Measurements from ENCODE around the gene DNASE1L1.
A peak's percentile ranks its signal among the peaks of the same experiment; 100 is the strongest.

Gene DNASE1L1

DNA sequence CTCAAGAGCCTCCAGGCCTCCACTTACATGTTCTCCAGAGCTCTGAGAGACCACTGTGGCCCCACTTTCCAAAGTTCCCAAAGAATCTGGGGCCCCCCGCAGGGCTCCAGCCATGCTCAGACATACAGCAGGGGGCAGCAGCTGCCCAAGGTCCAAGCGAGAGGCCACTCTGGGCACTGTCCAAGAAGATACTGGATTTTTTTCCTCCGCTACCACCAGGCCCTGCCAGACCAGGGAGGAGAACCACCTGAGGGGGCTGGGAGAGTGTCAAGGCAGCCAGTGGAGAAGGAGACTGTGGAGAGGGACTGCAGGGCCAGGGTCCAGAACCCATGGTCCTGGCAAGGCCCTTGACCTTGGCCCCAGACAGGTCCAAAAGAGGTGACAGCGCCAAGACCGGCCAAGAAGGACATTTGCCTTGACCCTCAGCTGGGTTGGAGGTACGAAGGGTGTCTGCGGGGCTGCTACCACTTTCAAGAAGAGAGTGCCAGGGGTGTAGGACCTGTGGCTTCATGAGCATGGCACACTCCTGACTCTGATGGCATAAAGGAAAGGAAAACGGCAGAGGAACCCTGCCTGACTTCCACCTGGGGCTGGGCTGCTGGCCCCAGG, 24.7 kb downstream of the DNASE1L1 start:
- no peak for DNase-seq (ENCODE audit: low read depth in 1 of 2, low spot score in 1 of 2)

DNA sequence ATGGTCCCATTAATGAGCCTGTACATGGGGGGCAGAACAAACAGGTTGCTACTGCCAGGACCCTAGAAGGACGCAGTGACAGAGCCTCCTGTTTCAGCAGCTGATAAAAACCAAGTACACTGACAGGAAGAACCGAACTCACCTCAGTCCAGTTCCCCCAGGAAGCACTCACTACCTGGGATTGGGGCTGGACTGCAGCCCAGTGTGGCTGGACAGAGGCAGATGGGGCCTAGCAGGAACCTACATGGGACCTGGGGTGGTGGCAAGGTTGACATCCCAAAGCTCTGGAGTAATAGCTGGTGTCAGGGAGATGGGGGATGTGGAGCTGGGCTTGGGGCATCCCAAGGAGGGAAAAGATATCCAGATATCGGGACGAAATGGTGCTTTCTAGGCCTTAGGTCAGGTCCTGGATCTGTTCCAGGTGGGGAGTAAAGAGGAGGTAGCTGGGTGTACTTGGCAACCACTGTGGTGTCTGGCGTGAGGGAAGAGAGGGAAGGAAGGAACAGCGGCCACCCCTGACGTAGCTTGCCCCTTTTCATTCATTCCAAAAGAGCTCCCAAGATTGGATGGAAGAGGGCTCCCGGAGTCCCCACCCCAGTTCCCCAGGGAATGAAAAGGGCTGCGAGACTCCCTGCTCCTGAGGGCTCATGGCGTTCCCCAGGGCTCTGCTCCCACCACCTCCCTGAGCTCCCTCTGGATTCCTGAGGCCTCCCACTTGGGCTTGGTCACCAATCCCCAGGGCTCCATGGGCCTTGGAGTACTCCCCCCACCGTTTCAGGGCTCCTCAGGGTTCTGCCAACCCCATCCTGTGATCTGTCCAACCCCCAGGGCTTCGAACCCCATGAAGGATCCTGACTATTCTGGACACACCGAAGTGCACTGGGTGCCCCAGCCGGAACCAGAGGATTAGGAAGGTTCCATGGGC, 25.4 kb downstream of the DNASE1L1 start:
- DNase-seq (ENCODE audit: low read depth in 1 of 2, low spot score in 1 of 2): no peak

DNA sequence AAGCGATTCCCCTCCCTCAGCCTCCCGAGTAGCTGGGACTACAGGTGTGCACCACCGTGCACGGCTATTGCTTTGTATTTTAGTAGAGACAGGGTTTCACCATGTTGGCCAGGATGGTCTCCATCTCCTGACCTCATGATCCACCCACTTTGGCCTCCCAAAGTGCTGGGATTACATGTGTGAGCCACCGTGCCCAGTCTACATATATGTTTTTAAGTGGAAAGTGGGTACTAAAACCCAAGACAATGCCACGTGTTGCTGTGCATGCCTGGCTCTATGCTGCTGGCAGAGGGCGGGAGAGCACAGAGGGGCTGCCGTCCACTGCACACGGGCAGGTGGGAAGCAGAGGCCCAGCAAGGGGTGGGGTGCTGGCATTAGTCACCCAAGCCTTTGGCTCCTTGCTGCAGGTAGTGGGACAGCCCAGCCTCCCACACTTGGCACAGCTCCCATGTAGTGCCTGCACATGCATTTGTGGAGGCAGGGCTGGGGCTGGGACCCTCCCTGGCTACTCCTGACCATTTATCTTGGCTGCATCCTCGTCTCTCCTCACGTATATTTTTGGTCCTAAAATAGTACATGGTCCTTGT, 26.5 kb downstream of the DNASE1L1 start:
- no peak for DNase-seq (ENCODE audit: low read depth in 1 of 2, low spot score in 1 of 2)

GRCh38 chrX:154381271-154381670, 27.8 kb downstream of the DNASE1L1 start:
- no peak for DNase-seq (ENCODE audit: low read depth in 1 of 2, low spot score in 1 of 2)

GRCh38 chrX:154380787-154381186, 28.3 kb downstream of the DNASE1L1 start:
- DNase-seq (ENCODE audit: low read depth in 1 of 2, low spot score in 1 of 2): no peak

DNA sequence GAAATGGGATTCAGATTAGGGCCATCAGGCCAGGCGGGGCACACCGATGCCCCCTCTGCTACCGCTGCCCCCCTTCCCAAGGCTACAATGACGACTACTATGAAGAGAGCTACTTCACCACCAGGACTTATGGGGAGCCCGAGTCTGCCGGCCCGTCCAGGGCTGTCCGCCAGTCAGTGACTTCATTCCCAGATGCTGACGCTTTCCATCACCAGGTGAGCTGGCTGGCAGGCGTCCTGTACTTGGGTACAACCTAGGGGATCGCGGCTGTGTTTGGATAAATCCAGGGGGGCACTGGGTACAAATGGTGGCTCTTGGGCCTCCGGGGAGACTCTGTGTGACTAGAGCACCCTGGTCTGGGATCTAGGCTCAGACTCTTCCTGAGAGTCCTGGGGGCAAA, 28.9 kb downstream of the DNASE1L1 start:
- DNase-seq (ENCODE audit: low read depth in 1 of 2, low spot score in 1 of 2): no peak

DNA sequence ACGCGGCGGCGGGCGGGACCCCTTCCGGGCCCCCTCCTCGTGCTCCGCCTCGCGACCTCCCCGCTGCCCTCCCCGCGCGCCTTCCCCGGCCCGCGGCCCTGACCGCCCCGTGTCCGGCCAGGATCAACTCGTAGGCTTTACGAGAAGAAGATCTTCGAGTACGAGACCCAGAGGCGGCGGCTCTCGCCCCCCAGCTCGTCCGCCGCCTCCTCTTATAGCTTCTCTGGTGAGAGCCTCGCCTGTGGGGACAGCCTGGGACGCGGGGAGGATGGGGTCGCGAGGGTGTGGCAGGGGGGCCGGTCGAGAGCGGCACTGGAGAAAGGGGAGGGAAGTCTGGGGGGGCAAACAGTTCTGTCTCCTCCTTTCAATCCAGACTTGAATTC, 29.5 kb downstream of the DNASE1L1 start:
- DNase-seq (ENCODE audit: low read depth in 1 of 2, low spot score in 1 of 2): no peak

- DNase-seq (ENCODE audit: low read depth in 1 of 2, low spot score in 1 of 2): peak; percentile 84 to 93
Observed at GRCh38 chrX:154378799-154379568, 30.1 kb downstream of the DNASE1L1 start, which contains the start of gene EMD. Gene EMD, plus strand, starts transcription at chrX:154379295. Its CDS starts 190 bp downstream, at chrX:154379485.

DNA sequence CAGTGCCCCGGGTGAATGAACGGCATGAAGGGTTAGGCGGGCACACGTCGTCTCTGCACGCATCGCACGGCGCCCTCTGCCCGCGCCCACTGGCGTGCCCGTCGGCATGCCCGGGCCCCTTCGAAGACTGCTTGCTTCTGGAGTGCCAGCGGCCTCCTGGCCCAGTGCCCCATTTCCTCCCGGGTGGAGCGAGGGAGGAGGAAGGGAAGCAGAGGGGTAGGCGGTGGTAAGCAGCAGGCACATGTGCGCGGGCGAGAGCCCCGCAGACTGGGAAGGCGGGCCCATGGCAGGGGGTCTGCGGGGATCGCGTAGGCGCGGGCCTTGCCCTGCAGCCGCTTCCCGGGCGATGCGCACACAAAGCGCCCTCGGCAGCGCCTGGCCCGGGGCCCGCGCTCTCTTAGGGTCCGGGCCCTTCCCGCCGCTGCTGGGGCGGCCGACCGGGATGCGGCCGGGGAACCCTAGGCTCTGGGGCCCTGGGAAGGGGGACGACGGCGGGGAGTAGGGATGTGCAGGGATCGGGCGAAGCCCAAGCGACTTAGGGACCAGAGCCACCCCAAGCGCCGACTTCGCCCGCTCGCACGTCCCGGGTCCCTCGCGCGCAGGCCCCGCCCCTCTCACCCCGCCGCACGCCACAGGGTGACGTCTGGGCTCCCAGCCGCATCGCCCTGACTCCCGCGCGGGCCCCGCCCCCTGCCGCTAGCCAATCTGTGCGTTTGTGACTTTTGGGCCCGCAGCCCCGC, 30.8 kb downstream of the DNASE1L1 start:
- no peak for DNase-seq (ENCODE audit: low read depth in 1 of 2, low spot score in 1 of 2)

GRCh38 chrX:154376774-154377173, 32.3 kb downstream of the DNASE1L1 start:
- DNase-seq (ENCODE audit: low read depth in 1 of 2, low spot score in 1 of 2): no peak

DNA sequence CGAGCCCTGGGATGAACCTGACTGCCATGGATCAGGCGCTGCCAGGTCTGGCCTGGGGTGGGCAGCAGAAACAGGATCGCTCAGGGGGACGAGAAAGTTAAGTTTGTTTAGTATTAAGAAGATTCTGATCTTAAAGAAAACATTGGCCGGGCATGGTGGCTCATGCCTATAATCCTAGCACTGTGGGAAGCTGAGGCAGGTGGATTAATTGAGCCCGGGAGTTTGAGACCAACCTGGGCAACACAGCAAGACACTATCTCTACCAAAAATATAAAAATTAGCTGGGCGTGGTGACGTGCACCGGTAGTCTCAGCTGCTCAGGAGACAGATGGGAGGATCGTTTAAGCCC, 33.9 kb downstream of the DNASE1L1 start:
- no peak for DNase-seq (ENCODE audit: low read depth in 1 of 2, low spot score in 1 of 2)

- no peak for DNase-seq (ENCODE audit: low read depth in 1 of 2, low spot score in 1 of 2)
Observed at GRCh38 chrX:154374313-154375155, 34.5 kb downstream of the DNASE1L1 start, which contains the start of gene FLNA. Gene FLNA, minus strand, starts transcription at chrX:154374634. Its CDS starts 3,389 bp downstream, at chrX:154371245.

DNA sequence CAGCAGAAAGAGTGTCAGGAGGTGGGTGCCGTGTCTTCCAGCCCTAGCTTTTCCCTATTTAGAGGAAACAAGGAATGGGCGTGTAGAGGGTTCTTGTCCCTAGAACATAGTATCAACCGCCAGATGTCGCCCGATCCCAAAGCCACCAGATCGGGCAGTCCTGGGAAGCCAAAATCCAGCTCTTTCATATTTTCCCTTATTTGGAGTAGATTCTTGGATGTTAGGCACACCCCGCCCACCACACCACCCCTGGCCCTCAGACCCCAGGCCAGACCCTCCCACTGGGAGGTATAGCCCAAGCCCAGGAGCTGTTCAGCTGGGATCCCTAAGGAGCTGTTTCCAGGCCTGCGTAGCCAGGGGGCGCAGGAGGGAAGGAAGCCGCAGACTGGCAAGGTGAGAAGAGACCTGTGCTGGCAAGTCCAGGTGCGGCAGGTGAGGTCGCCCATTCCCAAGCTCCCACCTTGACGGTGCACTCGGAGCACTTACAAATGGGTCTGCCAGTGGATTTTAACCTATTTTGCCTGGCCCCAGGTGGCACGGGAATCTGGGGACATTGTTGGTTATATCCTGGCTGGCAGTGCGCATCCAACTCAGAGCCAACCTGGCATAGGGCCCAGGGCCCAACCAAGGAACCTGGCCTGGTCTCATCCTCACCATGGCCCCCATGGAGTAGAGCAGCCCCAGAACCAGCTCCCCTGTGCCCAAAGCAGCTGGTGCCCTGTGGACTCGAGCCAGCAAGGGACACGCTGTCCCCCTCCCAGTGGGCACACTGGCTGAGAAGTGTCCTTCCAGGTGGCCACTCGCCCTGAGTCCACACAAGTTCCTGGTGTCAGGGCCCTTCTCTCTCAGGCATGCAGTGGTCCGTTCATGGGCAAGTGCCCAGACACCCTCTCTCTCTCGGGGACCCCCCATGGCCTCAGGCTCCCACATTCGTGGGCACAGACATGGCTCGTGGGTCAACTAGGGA, 35.4 kb downstream of the DNASE1L1 start:
- no peak for DNase-seq (ENCODE audit: low read depth in 1 of 2, low spot score in 1 of 2)

GRCh38 chrX:154372612-154373022, 36.4 kb downstream of the DNASE1L1 start:
- no peak for DNase-seq (ENCODE audit: low read depth in 1 of 2, low spot score in 1 of 2)

DNA sequence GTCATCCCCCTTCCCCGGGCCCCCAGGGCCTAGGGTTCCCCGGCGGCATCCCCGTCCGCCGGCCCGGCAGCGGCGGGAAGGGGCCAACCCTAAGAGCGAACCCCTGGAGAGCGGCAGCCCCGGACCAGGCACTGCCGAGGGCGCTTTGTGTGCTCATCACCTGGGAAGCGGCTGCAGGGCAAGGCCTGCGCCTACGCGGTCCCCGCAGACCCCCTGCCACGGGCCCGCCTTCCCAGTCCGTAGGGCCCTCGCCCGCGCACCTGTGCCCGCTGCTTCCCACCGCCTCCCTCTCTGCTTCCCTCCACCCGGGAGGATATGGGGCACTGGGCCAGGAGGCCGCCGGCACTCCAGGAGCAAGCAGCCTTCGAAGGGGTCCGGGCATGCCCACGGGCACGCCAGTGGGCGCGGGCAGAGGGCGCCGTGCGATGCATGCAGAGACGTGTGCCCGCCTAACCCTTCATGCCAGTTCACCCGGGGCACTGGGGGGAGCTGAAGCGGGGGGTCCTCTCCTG, 37.2 kb downstream of the DNASE1L1 start:
- no peak for DNase-seq (ENCODE audit: low read depth in 1 of 2, low spot score in 1 of 2)

DNA sequence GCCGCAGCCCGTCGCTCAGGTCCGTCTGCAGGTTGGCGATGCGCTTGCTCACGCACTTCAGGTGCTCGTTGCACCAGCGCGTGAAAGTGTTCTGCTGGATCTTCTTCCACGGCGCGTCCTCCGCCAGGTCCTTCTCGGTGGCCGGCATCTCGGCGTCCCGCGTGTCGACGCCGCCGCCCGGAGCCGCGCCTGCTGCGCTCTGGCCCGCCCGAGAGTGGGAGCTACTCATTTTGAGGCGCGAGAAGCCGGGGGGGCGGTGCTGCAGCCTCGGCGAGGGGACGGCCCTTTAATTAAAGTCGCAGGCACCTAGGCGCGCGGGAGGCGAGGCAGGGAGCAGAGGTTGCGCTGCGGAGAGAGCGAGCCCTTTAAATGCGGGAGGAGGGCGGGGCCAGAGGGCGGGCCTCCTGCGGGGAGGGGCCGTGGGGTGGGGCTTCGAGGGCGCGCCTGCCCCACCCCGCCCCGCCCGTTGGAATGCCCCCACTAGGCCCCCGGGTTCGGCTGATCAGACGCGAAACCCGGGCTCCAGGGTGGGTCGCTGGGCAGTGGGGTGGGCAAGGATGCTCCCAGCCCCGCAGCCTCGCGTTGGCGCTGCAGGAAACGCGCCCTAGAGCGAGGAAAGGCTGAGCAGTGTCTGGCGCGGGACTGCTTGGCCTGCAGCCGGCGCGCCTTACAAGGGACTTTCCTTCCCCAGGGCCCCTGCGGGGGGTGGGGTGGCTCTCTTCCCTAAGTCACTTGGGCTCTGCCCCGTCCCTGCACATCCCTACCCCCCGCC, 37.9 kb downstream of the DNASE1L1 start:
- DNase-seq (ENCODE audit: low read depth in 1 of 2, low spot score in 1 of 2): peak; percentile 82 to 87

- no peak for DNase-seq (ENCODE audit: low read depth in 1 of 2, low spot score in 1 of 2)
Observed at GRCh38 chrX:154370300-154371016, 38.6 kb downstream of the DNASE1L1 start.
